HepG2 (cell line): ENCODE measurements around the gene PLCB2. TPM values are rescaled to one million over a fixed set of nuclear protein-coding genes. Genes with fewer than 3 reads are reported as not detected.

Experiments used
- MBNL3 ChIP-seq: fragments of 250-450 bp; sonication (Bioruptor Pico); conservative IDR thresholded peaks from 2 replicates; pipeline ENCODE4 v1.8.0; 2022; ENCODE audit warnings: mild to moderate bottlenecking, inconsistent platforms
- PATZ1 ChIP-seq: sonication (generic); formaldehyde crosslinking; IDR thresholded peaks from 2 replicates; pipeline ENCODE4 v1.4.0; 2020; ENCODE audit warnings: missing genetic modification reagents
- PLRG1 ChIP-seq: fragments of 450-650 bp; conservative IDR thresholded peaks from 2 replicates; pipeline ENCODE4 v1.6.1; 2016
- RAD21 ChIP-seq: fragments of 450-650 bp; formaldehyde crosslinking; IDR thresholded peaks from 2 replicates; pipeline ENCODE4 v1.5.0; 2020; ENCODE audit warnings: mild to moderate bottlenecking
- SNRNP70 ChIP-seq: fragments of 200-400 bp; formaldehyde crosslinking; IDR thresholded peaks from 2 replicates; pipeline ENCODE4 v1.6.1; 2017; ENCODE audit warnings: mild to moderate bottlenecking, low read depth, low read length, moderate library complexity
- SP1 ChIP-seq, 2 experiments: fragments of 450-650 bp in 1 of 2; sonication (generic) in 1 of 2; formaldehyde crosslinking in 1 of 2; IDR thresholded peaks; 2 replicates each; pipeline versions ENCODE4 v1.4.0 to v1.6.1; 2016 to 2020; ENCODE audit warnings: missing genetic modification reagents in 1 of 2
- SP5 ChIP-seq: IDR thresholded peaks from 2 replicates; pipeline ENCODE4 v1.6.1; 2016; ENCODE audit warnings: low read depth, borderline replicate concordance
- TEAD3 ChIP-seq: optimal IDR thresholded peaks from 2 replicates; pipeline ENCODE3; 2016; ENCODE audit warnings: borderline replicate concordance
- TRIM24 ChIP-seq: sonication (generic); formaldehyde crosslinking; IDR thresholded peaks from 2 replicates; pipeline ENCODE4 v1.8.0; 2022; ENCODE audit warnings: mild to moderate bottlenecking, missing genetic modification reagents
- polyA plus RNA-seq, 8 experiments: library from polyadenylated mRNA; depleted of rRNA in 3 of 8; stranded (reverse) in 7 of 8; unstranded in 1 of 8; fragments of >200 nt; fragmentation: Illumina TruSeq in 4 of 8; extraction: Trizol in 4 of 8; gene quantifications; 2 replicates each; pipeline versions ENCODE4 v1.2.1 to v1.2.3, GENCODE V29; 2011 to 2016; ENCODE audit warnings: low read depth in 4 of 8, missing spikeins in 1 of 8, mixed read lengths in 1 of 8; ENCODE audit not compliant: insufficient read depth in 1 of 8
- total RNA-seq, 5 experiments: library from RNA; depleted of rRNA; stranded (reverse); fragments of >200 nt; fragmentation: Illumina TruSeq; extraction: Trizol; gene quantifications; 2 replicates each; pipeline ENCODE4 v1.2.3, GENCODE V29; 2016; ENCODE audit warnings: low read depth in 1 of 5
- TF ChIP-seq, protein P1 (sequence below): sonication (generic); formaldehyde crosslinking; IDR thresholded peaks from 2 replicates; pipeline ENCODE4 v1.5.0; 2020; ENCODE audit warnings: mild to moderate bottlenecking, missing genetic modification reagents, moderate library complexity

PLCB2 gene
- total and polyA plus RNA-seq, 2 of the 13 experiments (the other 11 are each of a cell fraction or from before 2014, with no cell fraction given) = 0.11 TPM; not detected in 1

GRCh38 chr15:40344631-40345120 is 36.9 kb upstream of the PLCB2 start (continued):
- no peak for TF ChIP-seq TEAD3 (CRISPR knock-in tag)
- TF ChIP-seq, protein P1, sequence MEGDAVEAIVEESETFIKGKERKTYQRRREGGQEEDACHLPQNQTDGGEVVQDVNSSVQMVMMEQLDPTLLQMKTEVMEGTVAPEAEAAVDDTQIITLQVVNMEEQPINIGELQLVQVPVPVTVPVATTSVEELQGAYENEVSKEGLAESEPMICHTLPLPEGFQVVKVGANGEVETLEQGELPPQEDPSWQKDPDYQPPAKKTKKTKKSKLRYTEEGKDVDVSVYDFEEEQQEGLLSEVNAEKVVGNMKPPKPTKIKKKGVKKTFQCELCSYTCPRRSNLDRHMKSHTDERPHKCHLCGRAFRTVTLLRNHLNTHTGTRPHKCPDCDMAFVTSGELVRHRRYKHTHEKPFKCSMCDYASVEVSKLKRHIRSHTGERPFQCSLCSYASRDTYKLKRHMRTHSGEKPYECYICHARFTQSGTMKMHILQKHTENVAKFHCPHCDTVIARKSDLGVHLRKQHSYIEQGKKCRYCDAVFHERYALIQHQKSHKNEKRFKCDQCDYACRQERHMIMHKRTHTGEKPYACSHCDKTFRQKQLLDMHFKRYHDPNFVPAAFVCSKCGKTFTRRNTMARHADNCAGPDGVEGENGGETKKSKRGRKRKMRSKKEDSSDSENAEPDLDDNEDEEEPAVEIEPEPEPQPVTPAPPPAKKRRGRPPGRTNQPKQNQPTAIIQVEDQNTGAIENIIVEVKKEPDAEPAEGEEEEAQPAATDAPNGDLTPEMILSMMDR (CRISPR knock-in tag) = peak; percentile 86
- TF ChIP-seq RAD21 (CRISPR knock-in tag) = peak; percentile 68
- no peak for TF ChIP-seq SP5 (CRISPR knock-in tag)
- TF ChIP-seq PLRG1 = no peak
- no peak for TF ChIP-seq SNRNP70
- peak; percentile 39 for TF ChIP-seq PATZ1 (CRISPR knock-in tag)
- no peak for TF ChIP-seq TRIM24 (CRISPR knock-in tag)
- no peak for TF ChIP-seq SP1 (IDR thresholded peaks at IDR 0.05)
- peak; percentile 27; the same call in 1 of the 2 replicates for TF ChIP-seq SP1 (CRISPR knock-in tag; IDR thresholded peaks at IDR 0.05)
- no peak for TF ChIP-seq MBNL3 (CRISPR knock-in tag)
- TF ChIP-seq, all 625 proteins: peak for 9
